ENCODE data around the gene PLCL1. TPM values are rescaled to one million over a fixed set of nuclear protein-coding genes. Genes with fewer than 3 reads are reported as not detected.

The PLCL1 gene
- total and polyA plus RNA-seq, 10 of the 15 experiments (the other 5 are each of a cell fraction or from before 2014, with no cell fraction given): 0.03 to 1.5 (median 0.22) TPM

- CTCF ChIA-PET: interaction anchor here (0.6 to 1.1 kb wide), 4 partner anchors 56 to 397 kb away, joined by 3 to 4 read pairs (median 4); no protein-coding TSS in a partner anchor
- ATAC-seq (no peak), FAIRE-seq (no peak), DNase-seq (ENCODE audit: low read depth, low spot score) (no peak)
- H3K27ac ChIP-seq (ENCODE audit: control insufficient read depth, insufficient read depth): no peak overlapping the region
- intact Hi-C loops (cut with micrococcal nuclease; ENCODE audit: unreplicated experiment): no loop called here
- no TSS peak for BruUV-seq (replicated peaks)
- POLR2A ChIA-PET: no interaction called here
- no peak overlapping the region for H3K4me3 ChIP-seq
- H3K4me1 ChIP-seq (ENCODE audit: control insufficient read depth, insufficient read depth, low read length): no peaks in the 10 kb centered on the region
- in situ Hi-C loops (cut with MboI): no loop called here
- H3K79me2 ChIP-seq (ENCODE audit: control insufficient read depth, insufficient read depth, low read length): no peaks in the 10 kb centered on the region
- H3K9me3 ChIP-seq (replicated peaks; ENCODE audit: control insufficient read depth, insufficient read depth, low read length): no peaks in the 10 kb centered on the region
- no peaks in the 10 kb centered on the region for H4K20me1 ChIP-seq (ENCODE audit: control insufficient read depth, insufficient read depth)
- H2AFZ ChIP-seq (ENCODE audit: control insufficient read depth, low read depth, low read length): no peak overlapping the region
- no peak overlapping the region for H3K4me2 ChIP-seq (ENCODE audit: control insufficient read depth, insufficient read depth)
- H3K9ac ChIP-seq (ENCODE audit: control insufficient read depth, insufficient read depth, low read length): no peak overlapping the region
- H3K27me3 ChIP-seq (replicated peaks in 1 of 2; ENCODE audit: control insufficient read depth in 2 of 2, insufficient read depth in 2 of 2, low read length in 1 of 2): no peaks in the 10 kb centered on the region
- 32% methylated on average over 3 of the region's 3 CpGs for WGBS (ENCODE audit: insufficient coverage, insufficient replicate concordance, low lambda C conversion rate, missing lambda C conversion rate)
- RAD21 ChIA-PET (ENCODE audit: unreplicated experiment): no interaction called here
- TF ChIP-seq LARP7 (IDR thresholded peaks at IDR 0.05) (no peak), JUND (IDR thresholded peaks at IDR 0.05; ENCODE audit: low read depth, low read length) (no peak), EP300 (IDR thresholded peaks at IDR 0.05; ENCODE audit: borderline replicate concordance in 1 of 2, control insufficient read depth in 1 of 2, low read depth in 2 of 2, low read length in 2 of 2) (no peak), BCL11A (IDR thresholded peaks at IDR 0.05; ENCODE audit: low read depth, low read length) (no peak), PBX3 (IDR thresholded peaks at IDR 0.05; ENCODE audit: insufficient replicate concordance, low read depth, low read length) (no peak), ESRRA (IDR thresholded peaks at IDR 0.05; ENCODE audit: low read length) (no peak)
- SMC1A ChIA-PET (ENCODE audit: uncharacterized antibody, unreplicated experiment): interaction anchor here (2.0 kb wide), 1 partner anchor 19 kb away, joined by 5 read pairs; no protein-coding TSS in a partner anchor
- H3K36me3 ChIP-seq (ENCODE audit: control insufficient read depth in 2 of 2, insufficient read depth in 2 of 2, low read length in 1 of 2): no peaks in the 10 kb centered on the region
Measured at GRCh38 chr2:197913084-197913483, 108.7 kb downstream of the PLCL1 start.

GRCh38 chr2:197914778-197915177 lies 110.4 kb downstream of the PLCL1 start:
- Histone ChIP-seq H3K27me3 (replicated peaks in 1 of 2; ENCODE audit: control insufficient read depth in 2 of 2, insufficient read depth in 2 of 2, low read length in 1 of 2) (no peaks in the 10 kb centered on the region), H3K27ac (ENCODE audit: control insufficient read depth, insufficient read depth) (no peak overlapping the region), H3K4me1 (ENCODE audit: control insufficient read depth, insufficient read depth, low read length) (no peaks in the 10 kb centered on the region), H3K36me3 (ENCODE audit: control insufficient read depth in 2 of 2, insufficient read depth in 2 of 2, low read length in 1 of 2) (no peaks in the 10 kb centered on the region), H3K4me3 (no peak overlapping the region), H2AFZ (ENCODE audit: control insufficient read depth, low read depth, low read length) (no peak overlapping the region), H3K79me2 (ENCODE audit: control insufficient read depth, insufficient read depth, low read length) (no peaks in the 10 kb centered on the region), H3K9me3 (replicated peaks; ENCODE audit: control insufficient read depth, insufficient read depth, low read length) (no peaks in the 10 kb centered on the region), H3K9ac (ENCODE audit: control insufficient read depth, insufficient read depth, low read length) (no peak overlapping the region), H4K20me1 (ENCODE audit: control insufficient read depth, insufficient read depth) (no peaks in the 10 kb centered on the region), H3K4me2 (ENCODE audit: control insufficient read depth, insufficient read depth) (no peak overlapping the region)
- ATAC-seq (no peak), FAIRE-seq (no peak), DNase-seq (ENCODE audit: low read depth, low spot score) (no peak)
- ChIA-PET RAD21 (ENCODE audit: unreplicated experiment) (no interaction called here), POLR2A (no interaction called here), SMC1A (ENCODE audit: uncharacterized antibody, unreplicated experiment) (interaction anchor here (0.9 to 2.3 kb wide), 4 partner anchors 11 to 19 kb away, joined by 3 to 6 read pairs (median 4); no protein-coding TSS in a partner anchor), CTCF (no interaction called here)
- 42% methylated on average over 2 of the region's 2 CpGs for WGBS (ENCODE audit: insufficient coverage, insufficient replicate concordance, low lambda C conversion rate, missing lambda C conversion rate)
- in situ Hi-C loops (cut with MboI) (no loop called here), intact Hi-C loops (cut with micrococcal nuclease; ENCODE audit: unreplicated experiment) (no loop called here)
- no TSS peak for BruUV-seq (replicated peaks)
- TF ChIP-seq BCL3 (IDR thresholded peaks at IDR 0.05; ENCODE audit: borderline replicate concordance, insufficient read depth, low read depth, low read length, poor library complexity, severe bottlenecking) (no peak), WRNIP1 (IDR thresholded peaks at IDR 0.05; ENCODE audit: borderline replicate concordance, low read depth, low read length) (no peak), POLR2AphosphoS2 (IDR thresholded peaks at IDR 0.05; ENCODE audit: low read depth, low read length) (no peak)
